ENCODE data around the gene MET. TPM values are rescaled to one million over a fixed set of nuclear protein-coding genes. Genes with fewer than 3 reads are reported as not detected.

Gene MET
- total and polyA plus RNA-seq, 4 donors: 10.2 to 41.9 (median 25.4) TPM

DNA sequence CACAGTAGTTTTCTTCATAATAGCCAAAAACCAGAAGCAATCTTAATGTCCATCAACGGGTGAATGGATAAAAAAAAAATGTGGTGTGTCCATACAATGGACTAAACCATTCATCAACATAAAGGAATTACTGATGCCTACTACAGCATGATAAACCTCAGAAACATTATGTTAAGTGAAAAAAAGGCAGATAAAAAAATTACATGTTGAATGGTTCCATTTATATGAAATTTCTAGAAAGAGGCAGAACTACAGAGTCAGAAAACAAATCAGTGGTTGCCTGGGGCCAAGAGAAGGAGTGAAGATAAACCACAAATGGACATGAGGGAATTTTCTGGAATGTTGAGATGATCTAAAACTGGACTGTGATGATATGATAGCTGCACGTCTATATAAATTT is 115.9 kb downstream of the MET start:
- Histone ChIP-seq H3K36me3 (ENCODE audit: control insufficient read depth in 4 of 4, insufficient read depth in 3 of 4, low read depth in 1 of 4, low read length in 3 of 4) (no peaks in the 10 kb centered on the region), H3K27me3 (ENCODE audit: control insufficient read depth in 4 of 4, insufficient read depth in 4 of 4, low read length in 3 of 4) (no peaks in the 10 kb centered on the region), H3K4me3 (ENCODE audit: low read depth in 1 of 3, low read length in 3 of 3) (no peak overlapping the region), H3K4me1 (ENCODE audit: control insufficient read depth in 4 of 4, insufficient read depth in 4 of 4, low read length in 3 of 4) (peaks cover 0 to 34% (median 10%) of the 10 kb centered on the region in 4 donors), H3K9ac (ENCODE audit: low read depth in 1 of 2, low read length in 2 of 2) (no peak overlapping the region), H3K9me3 (ENCODE audit: control insufficient read depth in 4 of 4, low read length in 3 of 4) (no peaks in the 10 kb centered on the region), H3K27ac (ENCODE audit: low read depth in 1 of 2, low read length in 2 of 2) (peak overlapping the region; percentile 14 to 82)
- WGBS: 92% methylated on average over 2 of the region's 2 CpGs
- DNase-seq (ENCODE audit: low spot score): no peak
- TF ChIP-seq JUND (IDR thresholded peaks at IDR 0.05) (no peak), SP1 (IDR thresholded peaks at IDR 0.05) (no peak), NR2F2 (IDR thresholded peaks at IDR 0.05) (no peak)
- TF ChIP-seq, protein P1, sequence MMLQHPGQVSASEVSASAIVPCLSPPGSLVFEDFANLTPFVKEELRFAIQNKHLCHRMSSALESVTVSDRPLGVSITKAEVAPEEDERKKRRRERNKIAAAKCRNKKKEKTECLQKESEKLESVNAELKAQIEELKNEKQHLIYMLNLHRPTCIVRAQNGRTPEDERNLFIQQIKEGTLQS (IDR thresholded peaks at IDR 0.05): no peak

DNA sequence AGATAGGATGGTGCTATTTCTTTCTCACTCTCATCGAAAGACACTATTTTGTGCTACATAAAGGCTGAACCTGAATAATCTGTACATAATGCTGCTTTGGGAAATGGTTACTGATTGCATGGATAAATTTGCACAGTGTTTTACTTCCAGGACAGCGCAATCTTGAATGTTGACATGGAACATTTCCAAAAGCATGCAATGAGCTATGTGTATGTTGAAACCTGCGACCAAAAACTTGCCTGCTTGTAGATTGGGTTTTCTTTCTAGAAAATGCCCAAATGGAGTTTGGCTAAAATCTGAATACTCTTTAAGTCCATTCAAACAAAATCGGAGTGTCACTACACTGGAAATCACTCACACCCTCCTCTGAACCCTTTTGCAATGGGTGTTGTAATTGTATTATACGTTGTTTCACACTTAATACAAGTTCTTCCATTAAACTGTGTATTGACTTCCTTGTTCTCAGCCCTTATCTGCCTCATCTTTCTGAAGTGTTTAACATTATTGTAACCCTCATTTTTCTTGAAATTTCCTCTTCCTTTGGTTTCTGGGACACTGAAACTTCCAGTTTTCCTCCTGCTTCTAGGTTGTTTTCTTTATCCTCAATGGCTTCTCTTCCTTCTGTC is 116.7 kb downstream of the MET start:
- Histone ChIP-seq H3K4me3 (ENCODE audit: low read depth in 1 of 3, low read length in 3 of 3) (no peak overlapping the region), H3K36me3 (ENCODE audit: control insufficient read depth in 4 of 4, insufficient read depth in 3 of 4, low read depth in 1 of 4, low read length in 3 of 4) (no peaks in the 10 kb centered on the region), H3K9ac (ENCODE audit: low read depth in 1 of 2, low read length in 2 of 2) (no peak overlapping the region), H3K4me1 (ENCODE audit: control insufficient read depth in 4 of 4, insufficient read depth in 4 of 4, low read length in 3 of 4) (peaks cover 0 to 34% (median 10%) of the 10 kb centered on the region in 4 donors), H3K27ac (ENCODE audit: low read depth in 1 of 2, low read length in 2 of 2) (peak overlapping the region; percentile 61 to 82), H3K27me3 (ENCODE audit: control insufficient read depth in 4 of 4, insufficient read depth in 4 of 4, low read length in 3 of 4) (no peaks in the 10 kb centered on the region), H3K9me3 (ENCODE audit: control insufficient read depth in 4 of 4, low read length in 3 of 4) (no peaks in the 10 kb centered on the region)
- WGBS: 29% methylated on average over 5 of the region's 5 CpGs
- no peak for DNase-seq (ENCODE audit: low spot score)
- TF ChIP-seq ZBTB33 (IDR thresholded peaks at IDR 0.05) (peak; percentile 73), FOXA2 (IDR thresholded peaks at IDR 0.05) (peak; percentile 90), RAD21 (IDR thresholded peaks at IDR 0.05) (peak; percentile 55 to 68), FOXA1 (IDR thresholded peaks at IDR 0.05) (peak; percentile 87), TAF1 (conservative IDR thresholded peaks at IDR 0.05) (no peak), SP1 (IDR thresholded peaks at IDR 0.05) (peak; percentile 39), YY1 (IDR thresholded peaks at IDR 0.05) (peak; percentile 88), CTCF (IDR thresholded peaks at IDR 0.05; ENCODE audit: low read depth, low read length, missing input control) (no peak), RXRA (IDR thresholded peaks at IDR 0.05) (peak; percentile 55 to 86), NR2F2 (IDR thresholded peaks at IDR 0.05) (no peak), REST (IDR thresholded peaks at IDR 0.05) (peak; percentile 41), JUND (IDR thresholded peaks at IDR 0.05) (peak in 1 of 2 donors; percentile 72), EGR1 (IDR thresholded peaks at IDR 0.05; ENCODE audit: low read depth in 2 of 2) (no peak), HNF4A (conservative IDR thresholded peaks at IDR 0.05) (peak; percentile 53 to 71), GABPA (IDR thresholded peaks at IDR 0.05 in 1 of 2, conservative IDR thresholded peaks at IDR 0.05 in 1 of 2) (peak in 1 of 2 donors; percentile 59)
- TF ChIP-seq, protein P2, sequence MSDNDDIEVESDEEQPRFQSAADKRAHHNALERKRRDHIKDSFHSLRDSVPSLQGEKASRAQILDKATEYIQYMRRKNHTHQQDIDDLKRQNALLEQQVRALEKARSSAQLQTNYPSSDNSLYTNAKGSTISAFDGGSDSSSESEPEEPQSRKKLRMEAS (IDR thresholded peaks at IDR 0.05): peak; percentile 75
- TF ChIP-seq, protein P1 (IDR thresholded peaks at IDR 0.05): peak; percentile 24
